H1 (cell line): ENCODE data around the gene MEF2B. TPM values are rescaled to one million over a fixed set of nuclear protein-coding genes. Genes with fewer than 3 reads are reported as not detected.

Experiments
- CTCF ChIA-PET: fragments of 300-600 bp; sonication (Branson Sonifier 250); formaldehyde crosslinking; loops from one replicate; lab custom pipeline; 2021; ENCODE audit not compliant: partially characterized antibody; lab: Charles Lee
- POLR2A ChIA-PET: fragments of 300-600 bp; sonication (Branson Sonifier 250); formaldehyde crosslinking; loops from one replicate; lab custom pipeline; 2021; ENCODE audit warnings: inconsistent platforms; ENCODE audit not compliant: partially characterized antibody; lab: Charles Lee
- DNase-seq, 2 experiments: peaks; one replicate each; pipeline versions ENCODE4 v3.0.0 to v3.0.0-alpha.2; 2010 to 2022; ENCODE audit warnings: low spot score in 2 of 2, low read depth in 1 of 2, mixed read lengths in 1 of 2
- FAIRE-seq: peaks from 2 replicates; lab custom pipeline; 2011; peaks lifted over from hg19 to GRCh38; lab: Jason Lieb, UNC
- H2AFZ ChIP-seq: 2 replicates; pipeline ENCODE4 v1.8.1; 2012; ENCODE audit warnings: low read length, inconsistent platforms
- H2AK5ac ChIP-seq: 2 replicates; pipeline ENCODE4 v1.6.1; 2013; ENCODE audit warnings: low read depth, low read length
- H2BK120ac ChIP-seq: replicated peaks from 2 replicates; pipeline ENCODE3; 2013; ENCODE audit warnings: low read depth, low read length, inconsistent platforms
- H2BK12ac ChIP-seq: 2 replicates; pipeline ENCODE4 v1.6.1; 2013; ENCODE audit warnings: low read depth, low read length
- H2BK15ac ChIP-seq: 2 replicates; pipeline ENCODE4 v1.6.1; 2013; ENCODE audit warnings: low read length
- H2BK20ac ChIP-seq: 2 replicates; pipeline ENCODE4 v1.6.1; 2013; ENCODE audit warnings: low read length
- H2BK5ac ChIP-seq: 2 replicates; pipeline ENCODE4 v1.6.1; 2013; ENCODE audit warnings: low read depth, low read length
- H3K14ac ChIP-seq: 2 replicates; pipeline ENCODE4 v1.6.1; 2013; ENCODE audit warnings: inconsistent platforms; ENCODE audit not compliant: insufficient read length
- H3K18ac ChIP-seq: 2 replicates; pipeline ENCODE4 v1.6.1; 2013; ENCODE audit warnings: low read length; ENCODE audit errors: extremely low read depth
- H3K23ac ChIP-seq: 2 replicates; pipeline ENCODE4 v1.6.1; 2013; ENCODE audit warnings: inconsistent platforms; ENCODE audit not compliant: insufficient read length
- H3K23me2 ChIP-seq: 2 replicates; pipeline ENCODE4 v1.6.1; 2013; ENCODE audit warnings: low read depth, low read length
- H3K27ac ChIP-seq: 2 replicates; pipeline ENCODE4 v1.6.1; 2011; ENCODE audit warnings: low read depth, low read length, inconsistent platforms
- H3K27me3 ChIP-seq, 4 experiments: replicated peaks in 1 of 4; 1 replicate in 1 of 4; 2 replicates in 3 of 4; pipeline versions ENCODE4 v1.6.1 to v1.8.1; 2011 to 2013; ENCODE audit warnings: low read length in 3 of 4, mild to moderate bottlenecking in 3 of 4, inconsistent platforms in 2 of 4, mixed read lengths in 2 of 4, moderate library complexity in 1 of 4; ENCODE audit not compliant: control insufficient read depth in 3 of 4, insufficient read depth in 3 of 4; ENCODE audit errors: extremely low read depth in 1 of 4
- H3K36me3 ChIP-seq, 4 experiments: 2 replicates each; pipeline versions ENCODE4 v1.6.1 to v1.8.1; 2011 to 2013; ENCODE audit warnings: mild to moderate bottlenecking in 4 of 4, low read length in 3 of 4, moderate library complexity in 2 of 4, control low read depth in 1 of 4, inconsistent platforms in 1 of 4; ENCODE audit not compliant: insufficient read depth in 4 of 4, control insufficient read depth in 2 of 4
- H3K4ac ChIP-seq: replicated peaks from 2 replicates; pipeline ENCODE3; 2013; ENCODE audit warnings: low read length, low read depth, mixed read lengths, inconsistent platforms; ENCODE audit not compliant: insufficient read length
- H3K4me1 ChIP-seq, 4 experiments: replicated peaks in 1 of 4; 1 replicate in 1 of 4; 2 replicates in 3 of 4; pipeline versions ENCODE4 v1.6.1 to v1.8.1; 2011 to 2013; ENCODE audit warnings: low read length in 3 of 4, inconsistent platforms in 2 of 4, mixed read lengths in 1 of 4; ENCODE audit not compliant: insufficient read depth in 4 of 4, control insufficient read depth in 3 of 4
- H3K4me2 ChIP-seq, 2 experiments: 2 replicates each; pipeline versions ENCODE4 v1.6.1 to v1.8.1; 2011 to 2013; ENCODE audit warnings: low read depth in 2 of 2, low read length in 2 of 2, control low read depth in 1 of 2, inconsistent platforms in 1 of 2, mild to moderate bottlenecking in 1 of 2; ENCODE audit not compliant: insufficient read depth in 1 of 2
- H3K4me3 ChIP-seq, 4 experiments: fragments of 200-600, 300-600 bp in 1 of 4; sonication (generic), shearing (Covaris generic), sonication (Bioruptor Twin) in 1 of 4; 2 replicates each; pipeline versions ENCODE4 v1.5.1 to v1.8.1; 2011 to 2016; ENCODE audit warnings: low read length in 4 of 4, low read depth in 3 of 4, control low read depth in 2 of 4, inconsistent platforms in 2 of 4, mild to moderate bottlenecking in 2 of 4, mixed read lengths in 1 of 4, moderate library complexity in 1 of 4; ENCODE audit not compliant: insufficient read depth in 2 of 4; ENCODE audit errors: extremely low read depth in 1 of 4
- H3K56ac ChIP-seq: replicated peaks from 2 replicates; pipeline ENCODE3; 2013; ENCODE audit warnings: low read depth, mild to moderate bottlenecking, mixed read lengths, low read length, inconsistent platforms; ENCODE audit not compliant: insufficient read length
- H3K79me1 ChIP-seq: 2 replicates; pipeline ENCODE4 v1.6.1; 2013; ENCODE audit warnings: low read depth, low read length, control low read depth
- H3K79me2 ChIP-seq, 2 experiments: 2 replicates each; pipeline versions ENCODE4 v1.6.1 to v1.8.1; 2012 to 2013; ENCODE audit warnings: low read length in 2 of 2, mild to moderate bottlenecking in 2 of 2, inconsistent platforms in 1 of 2; ENCODE audit not compliant: insufficient read depth in 2 of 2, control insufficient read depth in 1 of 2
- H3K9ac ChIP-seq, 4 experiments: replicated peaks in 1 of 4; 1 replicate in 1 of 4; 2 replicates in 3 of 4; pipeline versions ENCODE4 v1.6.1 to v1.8.1; 2011 to 2013; ENCODE audit warnings: low read depth in 3 of 4, low read length in 3 of 4, control low read depth in 2 of 4, mild to moderate bottlenecking in 2 of 4, moderate library complexity in 2 of 4, inconsistent platforms in 1 of 4; ENCODE audit errors: extremely low read depth in 1 of 4
- H3K9me3 ChIP-seq, 2 experiments: 2 replicates each; pipeline versions ENCODE4 v1.6.1 to v1.8.1; 2012 to 2013; ENCODE audit warnings: mild to moderate bottlenecking in 2 of 2, moderate library complexity in 2 of 2, control low read depth in 1 of 2, inconsistent platforms in 1 of 2, low read depth in 1 of 2, low read length in 1 of 2, mixed read lengths in 1 of 2; ENCODE audit not compliant: insufficient read depth in 2 of 2
- H4K20me1 ChIP-seq, 2 experiments: replicated peaks in 1 of 2; 2 replicates each; pipeline versions ENCODE3 to v1.8.1; 2011 to 2013; ENCODE audit warnings: inconsistent platforms in 2 of 2, low read length in 2 of 2, mild to moderate bottlenecking in 1 of 2; ENCODE audit not compliant: insufficient read depth in 2 of 2, control insufficient read depth in 1 of 2
- H4K5ac ChIP-seq: 2 replicates; pipeline ENCODE4 v1.6.1; 2013; ENCODE audit warnings: low read length, low read depth, mixed read lengths, inconsistent platforms; ENCODE audit not compliant: insufficient read length
- H4K8ac ChIP-seq: 2 replicates; pipeline ENCODE4 v1.8.0; 2013; ENCODE audit warnings: mild to moderate bottlenecking, moderate library complexity, low read length, inconsistent platforms; ENCODE audit not compliant: insufficient read depth; ENCODE audit errors: extremely low read depth
- H4K91ac ChIP-seq: replicated peaks from 2 replicates; pipeline ENCODE3; 2013; ENCODE audit warnings: low read length, mixed read lengths, inconsistent platforms; ENCODE audit not compliant: insufficient read length
- ASH2L ChIP-seq: fragments of 200-600, 300-600 bp; sonication (generic); IDR thresholded peaks from one replicate; pipeline ENCODE4 v1.7.1; 2017; ENCODE audit warnings: low read length
- CREB1 ChIP-seq: IDR thresholded peaks from 2 replicates; pipeline ENCODE4 v1.6.1; 2012; ENCODE audit warnings: inconsistent platforms
- EGR1 ChIP-seq: IDR thresholded peaks from 2 replicates; pipeline ENCODE4 v1.6.1; 2011; ENCODE audit warnings: low read depth, low read length, borderline replicate concordance
- GABPA ChIP-seq: IDR thresholded peaks from 2 replicates; pipeline ENCODE4 v1.6.1; 2011; ENCODE audit warnings: mild to moderate bottlenecking, low read length, moderate library complexity, borderline replicate concordance; ENCODE audit not compliant: insufficient read depth
- JUND ChIP-seq: IDR thresholded peaks from 2 replicates; pipeline ENCODE4 v1.6.1; 2011; ENCODE audit warnings: mild to moderate bottlenecking, improper control_type of control experiment, low read length
- SP2 ChIP-seq: IDR thresholded peaks from 2 replicates; pipeline ENCODE4 v1.6.1; 2012; ENCODE audit warnings: mild to moderate bottlenecking, low read length, inconsistent platforms
- YY1 ChIP-seq: IDR thresholded peaks from 2 replicates; pipeline ENCODE4 v1.6.1; 2011; ENCODE audit warnings: low read depth, mild to moderate bottlenecking, low read length
- WGBS, 2 experiments: shearing (Covaris generic) in 1 of 2; methylation state at CpG; one replicate each; pipeline versions ENCODE4 v1.1.6 to v1.1.7; 2013 to 2015; ENCODE audit warnings: low lambda C conversion rate in 2 of 2, mixed read lengths in 2 of 2, inconsistent platforms in 1 of 2, low coverage in 1 of 2, missing lambda C conversion rate in 1 of 2; ENCODE audit not compliant: insufficient replicate concordance in 2 of 2, insufficient coverage in 1 of 2, insufficient read length in 1 of 2; ENCODE audit errors: extremely low coverage in 1 of 2, missing lambda C conversion rate in 1 of 2; 5-methylcytosine and 5-hydroxymethylcytosine counted together
- polyA plus RNA-seq, 7 experiments: library from polyadenylated mRNA; depleted of rRNA in 3 of 7; stranded (reverse) in 5 of 7; unstranded in 2 of 7; fragments of >200 nt in 5 of 7; fragments of 200-250 nt in 2 of 7; gene quantifications; 1 replicate in 5 of 7; 2 replicates in 1 of 7; 4 replicates in 1 of 7; pipeline versions ENCODE4 v1.2.1 to v1.2.3, GENCODE V29; 2011 to 2013; ENCODE audit warnings: missing spikeins in 2 of 7, mixed read lengths in 2 of 7
- total RNA-seq: library from RNA; stranded (reverse); fragmentation: NEBNext Ultra II Directional; extraction: Animal tissue kit (Norgen Biotek cat#: 25700); gene quantifications from 2 replicates; pipeline ENCODE4 v1.2.1, GENCODE V29; 2021
- TF ChIP-seq, protein P1 (sequence below), 3 experiments: IDR thresholded peaks; 1 replicate in 2 of 3; 2 replicates in 1 of 3; pipeline versions ENCODE4 v1.5.1 to v1.6.1; 2011; ENCODE audit warnings: low read length in 3 of 3, mild to moderate bottlenecking in 3 of 3, inconsistent platforms in 2 of 3, low read depth in 1 of 3, moderate library complexity in 1 of 3; ENCODE audit not compliant: insufficient read depth in 1 of 3; ENCODE audit errors: control extremely low read depth in 1 of 3

Gene MEF2B
- total and polyA plus RNA-seq, 2 of the 8 experiments (the other 6 are each of a cell fraction or from before 2014, with no cell fraction given), result 2.8 to 3.7 TPM

DNA sequence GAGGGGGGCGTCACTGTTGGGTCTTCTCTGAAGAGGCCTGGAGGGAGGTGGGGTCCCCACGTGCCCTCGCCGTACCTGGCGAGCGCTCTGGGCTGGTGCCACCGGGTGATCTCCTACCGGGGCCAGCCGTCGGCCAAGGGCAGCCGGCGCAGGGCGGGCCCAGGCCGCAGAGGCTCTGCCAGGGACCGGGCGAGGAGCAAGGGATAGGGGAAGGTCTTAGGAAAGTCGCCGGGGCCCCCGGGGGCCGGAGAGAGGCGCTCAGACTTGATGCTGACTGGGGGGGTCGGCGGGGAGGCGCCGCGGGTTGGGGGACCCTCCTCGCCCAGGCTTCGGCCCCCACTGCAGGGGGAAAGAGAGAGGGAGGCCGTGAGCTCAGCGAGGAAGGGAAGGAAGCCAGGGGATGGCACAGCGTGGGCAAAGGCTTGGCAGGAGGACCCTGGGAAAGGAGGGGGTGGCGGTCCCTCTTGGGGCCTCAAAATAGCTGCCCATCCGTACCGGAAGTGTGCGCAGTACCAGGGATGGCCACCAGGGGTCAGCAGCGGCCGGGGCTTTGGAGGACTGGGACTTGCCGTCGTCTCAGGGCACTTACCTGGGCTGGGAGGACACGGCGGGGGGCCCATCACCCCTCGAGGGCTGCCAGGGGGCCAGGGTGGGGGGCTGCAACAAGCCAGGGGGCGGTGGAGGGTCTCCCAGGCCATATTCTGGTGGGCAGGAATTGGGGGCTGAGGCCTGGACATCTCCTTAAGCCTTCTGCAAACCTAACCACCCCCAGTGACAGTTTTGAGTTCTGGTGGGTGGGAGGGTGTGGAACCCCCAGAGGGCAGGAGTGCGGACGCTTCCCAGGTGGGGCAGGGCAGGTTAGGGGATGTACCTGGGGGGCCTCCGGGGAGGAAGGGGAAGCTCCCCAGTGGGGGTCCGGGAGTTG lies 24.1 kb downstream of the MEF2B start:
- DNase-seq, result peak; percentile 67 to 100
- no peaks in the 10 kb centered on the region; a peak in 1 of 7 replicates for H3K27me3 ChIP-seq
- H2BK5ac ChIP-seq, result 0 out of 2 replicates have a peak overlapping the region, but pooled peaks have one; percentile 44
- H3K4me3 ChIP-seq, result peak overlapping the region in 1 of 4 experiments; percentile 29; a peak in 2 of 8 replicates
- no peaks in the 10 kb centered on the region for H3K9me3 ChIP-seq
- H4K91ac ChIP-seq, result peak overlapping the region; percentile 91
- H3K27ac ChIP-seq, result no peak overlapping the region
- H3K56ac ChIP-seq, result no peak overlapping the region
- H2BK15ac ChIP-seq, result no peak overlapping the region
- no peak overlapping the region for H2AFZ ChIP-seq
- 51% methylated on average over 25 of the region's 47 CpGs; no CpG with 5 or more reads in 1 of the 2 experiments for WGBS, 2 experiments
- H3K18ac ChIP-seq, result no peak overlapping the region; the same call in 1 of the 2 replicates
- H3K79me2 ChIP-seq, result no peaks in the 10 kb centered on the region
- H3K23me2 ChIP-seq, result no peaks in the 10 kb centered on the region
- H4K8ac ChIP-seq, result peak overlapping the region; percentile 51; the same call in 1 of the 2 replicates
- H3K36me3 ChIP-seq, result no peaks in the 10 kb centered on the region
- H4K5ac ChIP-seq, result peak overlapping the region; percentile 75
- FAIRE-seq, result no peak
- H2BK12ac ChIP-seq, result no peak overlapping the region; the same call in 1 of the 2 replicates
- H3K23ac ChIP-seq, result no peak overlapping the region
- no peaks in the 10 kb centered on the region for H3K79me1 ChIP-seq
- H3K14ac ChIP-seq, result no peak overlapping the region
- ChIA-PET POLR2A (interaction anchor here (0.7 to 5.7 kb wide), 4 partner anchors 9 to 31 kb away, joined by 3 to 33 read pairs (median 12); no protein-coding TSS in a partner anchor), CTCF (interaction anchor here (0.7 to 4.7 kb wide), 21 partner anchors 10 to 345 kb away, joined by 3 to 85 read pairs (median 4); partner anchors contain the start of gene NR2C2AP)
- no peak overlapping the region for H3K4me2 ChIP-seq
- H2BK20ac ChIP-seq, result no peak overlapping the region
- no peak overlapping the region for H2AK5ac ChIP-seq
- H3K4me1 ChIP-seq, result peaks cover 0 to 2% (median under 1%) of the 10 kb centered on the region in 4 experiments; a peak in 2 of 7 replicates
- peak overlapping the region; percentile 78 for H3K4ac ChIP-seq
- H4K20me1 ChIP-seq, result no peaks in the 10 kb centered on the region
- H2BK120ac ChIP-seq, result no peak overlapping the region
- H3K9ac ChIP-seq, result no peak overlapping the region
- TF ChIP-seq YY1 (no peak), ASH2L (no peak), JUND (no peak), EGR1 (0 out of 2 replicates have a peak, but pooled peaks have one; percentile 35), GABPA (peak; percentile 75; the same call in 1 of the 2 replicates), SP2 (no peak), CREB1 (peak; percentile 45; the same call in 1 of the 2 replicates)
- TF ChIP-seq, protein P1, sequence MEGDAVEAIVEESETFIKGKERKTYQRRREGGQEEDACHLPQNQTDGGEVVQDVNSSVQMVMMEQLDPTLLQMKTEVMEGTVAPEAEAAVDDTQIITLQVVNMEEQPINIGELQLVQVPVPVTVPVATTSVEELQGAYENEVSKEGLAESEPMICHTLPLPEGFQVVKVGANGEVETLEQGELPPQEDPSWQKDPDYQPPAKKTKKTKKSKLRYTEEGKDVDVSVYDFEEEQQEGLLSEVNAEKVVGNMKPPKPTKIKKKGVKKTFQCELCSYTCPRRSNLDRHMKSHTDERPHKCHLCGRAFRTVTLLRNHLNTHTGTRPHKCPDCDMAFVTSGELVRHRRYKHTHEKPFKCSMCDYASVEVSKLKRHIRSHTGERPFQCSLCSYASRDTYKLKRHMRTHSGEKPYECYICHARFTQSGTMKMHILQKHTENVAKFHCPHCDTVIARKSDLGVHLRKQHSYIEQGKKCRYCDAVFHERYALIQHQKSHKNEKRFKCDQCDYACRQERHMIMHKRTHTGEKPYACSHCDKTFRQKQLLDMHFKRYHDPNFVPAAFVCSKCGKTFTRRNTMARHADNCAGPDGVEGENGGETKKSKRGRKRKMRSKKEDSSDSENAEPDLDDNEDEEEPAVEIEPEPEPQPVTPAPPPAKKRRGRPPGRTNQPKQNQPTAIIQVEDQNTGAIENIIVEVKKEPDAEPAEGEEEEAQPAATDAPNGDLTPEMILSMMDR (IDR thresholded peaks at IDR 0.05; ENCODE audit: control extremely low read depth in 1 of 3, insufficient read depth in 1 of 3, low read depth in 1 of 3, low read length in 3 of 3), result peak; percentile 96 to 99 (median 97)
